Epithelial cell of prostate (primary cell): ENCODE results near the gene COL16A1.

Source experiments
- DNase-seq: peaks from one replicate; pipeline ENCODE4 v3.0.0-alpha.2; 2011; ENCODE audit warnings: low read depth, low spot score
- H3K27ac ChIP-seq: fragments of 450-650 bp; 2 replicates; pipeline ENCODE4 v1.5.1; 2017; ENCODE audit warnings: mild to moderate bottlenecking

The COL16A1 gene

GRCh38 chr1:31690921-31691320 lies 12.9 kb downstream of the COL16A1 start:
- no peak for DNase-seq
- H3K27ac ChIP-seq: no peak overlapping the region

GRCh38 chr1:31689854-31690253 lies 14.0 kb downstream of the COL16A1 start:
- H3K27ac ChIP-seq: peak overlapping the region; percentile 56
- DNase-seq: peak; percentile 73

- DNase-seq: no peak
- peak overlapping the region; percentile 56 for H3K27ac ChIP-seq
Observed at GRCh38 chr1:31689379-31689778, 14.4 kb downstream of the COL16A1 start.

GRCh38 chr1:31688233-31688918 lies 15.4 kb downstream of the COL16A1 start:
- no peak overlapping the region for H3K27ac ChIP-seq
- no peak for DNase-seq

GRCh38 chr1:31687601-31688000 lies 16.2 kb downstream of the COL16A1 start:
- DNase-seq: no peak
- no peak overlapping the region for H3K27ac ChIP-seq

GRCh38 chr1:31685795-31686194 lies 18.0 kb downstream of the COL16A1 start:
- no peak overlapping the region for H3K27ac ChIP-seq
- no peak for DNase-seq

- DNase-seq: no peak
- no peak overlapping the region for H3K27ac ChIP-seq
Observed at GRCh38 chr1:31683997-31684396, 19.8 kb downstream of the COL16A1 start.

GRCh38 chr1:31681415-31681814 lies 22.4 kb downstream of the COL16A1 start:
- DNase-seq: no peak
- no peak overlapping the region for H3K27ac ChIP-seq

GRCh38 chr1:31679676-31680230 lies 24.1 kb downstream of the COL16A1 start:
- DNase-seq: no peak
- H3K27ac ChIP-seq: no peak overlapping the region

GRCh38 chr1:31679091-31679490 lies 24.7 kb downstream of the COL16A1 start:
- DNase-seq: no peak
- H3K27ac ChIP-seq: no peak overlapping the region

- H3K27ac ChIP-seq: no peak overlapping the region
- DNase-seq: no peak
Observed at GRCh38 chr1:31678681-31679080, 25.1 kb downstream of the COL16A1 start.

GRCh38 chr1:31677949-31678348 lies 25.9 kb downstream of the COL16A1 start:
- H3K27ac ChIP-seq: no peak overlapping the region
- no peak for DNase-seq

GRCh38 chr1:31677401-31677800 lies 26.4 kb downstream of the COL16A1 start:
- H3K27ac ChIP-seq: no peak overlapping the region
- DNase-seq: no peak

- no peak for DNase-seq
Observed at GRCh38 chr1:31675756-31676155, 28.1 kb downstream of the COL16A1 start.

GRCh38 chr1:31675161-31675560 lies 28.7 kb downstream of the COL16A1 start:
- no peak overlapping the region for H3K27ac ChIP-seq

More at GRCh38 chr1:31675756-31676155, 28.1 kb downstream of the COL16A1 start:
- no peak overlapping the region for H3K27ac ChIP-seq

GRCh38 chr1:31674626-31675025 lies 29.2 kb downstream of the COL16A1 start:
- no peak for DNase-seq
- no peak overlapping the region for H3K27ac ChIP-seq

More at GRCh38 chr1:31675161-31675560, 28.7 kb downstream of the COL16A1 start:
- no peak for DNase-seq

- H3K27ac ChIP-seq: no peak overlapping the region
- DNase-seq: no peak
Observed at GRCh38 chr1:31673433-31673832, 30.4 kb downstream of the COL16A1 start.

- no peak for DNase-seq
- no peak overlapping the region for H3K27ac ChIP-seq
Observed at GRCh38 chr1:31672986-31673385, 30.8 kb downstream of the COL16A1 start.

- no peak for DNase-seq
- H3K27ac ChIP-seq: no peak overlapping the region
Observed at GRCh38 chr1:31671561-31672201, 32.1 kb downstream of the COL16A1 start.

- DNase-seq: no peak
- no peak overlapping the region for H3K27ac ChIP-seq
Observed at GRCh38 chr1:31671147-31671546, 32.7 kb downstream of the COL16A1 start.

GRCh38 chr1:31670593-31670964 lies 33.2 kb downstream of the COL16A1 start:
- peak overlapping the region; percentile 82 for H3K27ac ChIP-seq

More at GRCh38 chr1:31670593-31670964, 33.2 kb downstream of the COL16A1 start:
- no peak for DNase-seq
